Measurements from ENCODE around the gene CYB561. TPM values are rescaled to one million over a fixed set of nuclear protein-coding genes. Genes with fewer than 3 reads are reported as not detected.
A peak's percentile ranks its signal among the peaks of the same experiment; 100 is the strongest.
"Not testable (repeated sequence)": the region's sequence is repeated elsewhere in the genome, so short reads cannot be mapped to it uniquely, and the experiment has no call there.

Gene CYB561
- total RNA-seq, 1 donor from 2014 or later: 74.3 TPM

GRCh38 chr17:63479495-63480184, 33.5 kb upstream of the CYB561 start:
- no peak for DNase-seq (ENCODE audit: low spot score)

DNA sequence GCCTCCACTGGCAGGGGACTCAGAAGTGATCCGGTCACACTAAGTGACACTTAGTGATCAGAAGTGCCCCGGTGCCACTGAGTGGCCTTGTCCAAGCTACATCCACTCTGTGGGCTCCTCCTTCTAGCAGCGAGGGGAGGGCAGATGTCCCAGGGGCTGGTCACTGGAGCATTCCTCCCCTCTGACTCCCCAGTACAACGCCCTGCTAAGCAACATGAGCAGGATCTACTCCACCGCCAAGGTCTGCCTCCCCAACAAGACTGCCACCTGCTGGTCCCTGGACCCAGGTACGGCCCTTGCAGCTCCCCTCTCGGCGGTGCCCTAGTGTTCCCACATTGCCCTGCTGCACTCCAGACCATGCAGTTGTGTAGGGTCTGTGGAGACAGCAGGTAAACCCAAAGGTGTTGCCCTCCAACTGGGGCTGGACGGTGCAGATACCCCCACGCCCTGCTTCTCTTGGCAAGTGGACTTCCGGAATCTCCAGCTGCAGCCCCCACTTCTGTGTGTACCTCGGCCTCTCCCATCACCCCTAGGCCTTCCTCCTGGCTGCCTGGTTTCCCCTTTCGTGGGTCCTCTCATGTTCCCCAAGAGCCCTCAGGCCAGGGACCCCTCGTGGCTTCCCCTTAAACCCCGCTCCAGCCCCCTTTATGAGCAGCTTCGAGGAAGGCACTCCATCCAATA, 32.8 kb upstream of the CYB561 start:
- DNase-seq (ENCODE audit: low spot score): peak; percentile 71

- no peak for DNase-seq (ENCODE audit: low spot score)
Measured at GRCh38 chr17:63477480-63478440, 31.7 kb upstream of the CYB561 start.

GRCh38 chr17:63476854-63477479, 30.9 kb upstream of the CYB561 start, which contains the start of gene ACE:
ACE (plus strand) TSS chr17:63477061; CDS start chr17:63477095, 34 bp downstream.
- DNase-seq (ENCODE audit: low spot score): no peak

DNA sequence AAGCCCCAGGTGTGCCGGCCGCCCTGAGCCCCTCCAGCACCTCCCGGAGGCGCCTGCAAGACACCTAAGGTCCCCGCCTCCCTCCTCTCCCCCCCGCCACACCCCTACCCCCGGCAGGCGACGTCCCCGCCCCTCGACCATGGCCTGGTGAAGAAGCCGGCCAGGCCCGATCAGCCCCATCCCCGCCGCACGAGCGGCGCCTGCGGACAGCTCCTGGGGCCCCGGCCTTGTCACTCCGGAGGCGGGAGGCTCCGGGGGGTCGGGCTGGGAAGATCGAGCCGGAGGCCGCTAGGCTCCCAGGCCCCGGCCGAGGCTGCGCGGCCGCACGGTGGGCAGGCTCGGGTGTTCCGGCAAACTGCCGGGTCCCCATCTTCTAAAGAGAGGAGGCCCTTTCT, 30.4 kb upstream of the CYB561 start:
- DNase-seq (ENCODE audit: low spot score): no peak

- no peak for DNase-seq (ENCODE audit: low spot score)
Measured at GRCh38 chr17:63475491-63476412, 29.6 kb upstream of the CYB561 start.

DNA sequence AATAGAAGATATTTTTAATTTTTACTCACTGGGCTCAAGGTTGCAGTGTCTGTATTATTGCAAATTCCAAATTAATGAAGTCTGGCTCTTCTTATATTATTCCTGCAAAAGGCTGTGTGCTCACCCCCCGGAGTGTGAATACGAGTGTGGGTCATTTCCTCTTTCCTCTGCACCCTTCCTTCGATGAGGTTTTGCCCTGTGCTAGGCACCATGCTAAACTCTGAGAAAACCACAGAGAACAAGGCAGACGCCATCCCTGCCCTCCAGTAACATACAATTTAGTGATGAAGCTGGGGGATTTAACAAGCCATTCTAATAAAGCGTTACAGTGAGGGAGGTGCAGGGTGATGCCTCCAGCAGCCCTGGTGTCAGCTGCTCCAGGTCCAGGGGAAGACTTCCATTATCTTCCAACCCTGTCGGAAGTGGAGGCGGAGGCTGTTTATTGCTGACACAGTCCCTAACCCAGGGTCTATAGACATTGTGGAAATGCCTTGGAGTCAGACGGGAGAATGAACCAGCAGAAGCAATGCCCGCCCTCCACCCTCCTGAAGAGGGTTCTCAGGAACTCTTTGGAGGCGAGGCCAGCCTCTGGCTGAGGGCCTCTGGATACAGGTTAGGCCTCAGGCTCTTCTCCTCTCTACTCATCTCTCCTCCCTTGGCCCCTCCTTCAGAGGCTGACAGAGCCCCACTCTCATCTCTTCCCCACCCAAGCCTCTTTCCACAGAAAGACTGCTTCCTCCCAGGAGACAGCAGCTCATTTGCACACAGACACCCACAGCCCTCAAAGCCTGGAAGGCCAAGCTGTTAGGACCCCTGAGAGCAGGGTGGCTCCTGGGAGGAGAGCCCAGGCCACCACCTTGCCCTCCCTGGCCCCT, 28.7 kb upstream of the CYB561 start:
- DNase-seq (ENCODE audit: low spot score): no peak

DNA sequence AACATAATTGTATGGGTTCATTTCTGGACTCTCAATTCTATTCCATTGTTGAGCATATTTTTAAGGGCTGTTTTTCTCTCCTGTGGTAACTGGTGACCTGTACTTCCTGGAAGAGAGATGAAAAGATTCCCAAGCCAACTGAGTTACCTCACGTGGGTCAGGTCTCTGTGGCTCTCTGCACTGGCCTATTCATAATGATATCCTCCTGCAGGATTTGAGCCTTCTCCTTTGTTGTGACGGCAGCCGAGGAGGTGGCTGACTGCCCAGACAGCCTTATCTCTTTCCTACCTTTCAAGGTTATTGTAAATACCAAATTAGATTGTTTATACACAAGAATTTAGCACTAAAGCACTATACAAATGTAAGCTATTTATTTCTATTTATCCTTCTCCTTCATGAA, 28.1 kb upstream of the CYB561 start:
- DNase-seq (ENCODE audit: low spot score): peak; percentile 78

GRCh38 chr17:63468099-63468498, 22.0 kb upstream of the CYB561 start:
- DNase-seq (ENCODE audit: low spot score): not testable (repeated sequence)

- DNase-seq (ENCODE audit: low spot score): no peak
Measured at GRCh38 chr17:63464691-63465236, 18.7 kb upstream of the CYB561 start.

DNA sequence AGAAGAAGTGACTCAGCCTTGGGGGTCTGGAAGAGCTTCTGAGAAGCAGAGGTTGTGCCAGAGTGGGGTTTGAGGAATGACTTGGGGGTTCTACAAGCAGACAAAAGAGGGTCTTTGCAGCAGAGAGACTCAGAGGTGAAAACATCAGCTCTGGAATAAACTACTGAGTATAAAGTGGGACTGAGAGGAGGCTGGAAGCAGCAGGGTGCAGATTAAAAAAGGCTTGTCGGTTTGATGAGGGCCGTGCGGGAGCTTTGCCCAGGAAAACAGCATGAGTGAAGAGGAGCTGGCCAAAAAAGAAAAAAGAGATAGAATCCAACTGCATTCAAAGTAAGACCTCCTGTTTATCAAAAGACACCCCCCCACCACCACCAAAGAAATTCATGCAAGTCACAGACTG, 17.7 kb upstream of the CYB561 start:
- DNase-seq (ENCODE audit: low spot score): no peak

DNA sequence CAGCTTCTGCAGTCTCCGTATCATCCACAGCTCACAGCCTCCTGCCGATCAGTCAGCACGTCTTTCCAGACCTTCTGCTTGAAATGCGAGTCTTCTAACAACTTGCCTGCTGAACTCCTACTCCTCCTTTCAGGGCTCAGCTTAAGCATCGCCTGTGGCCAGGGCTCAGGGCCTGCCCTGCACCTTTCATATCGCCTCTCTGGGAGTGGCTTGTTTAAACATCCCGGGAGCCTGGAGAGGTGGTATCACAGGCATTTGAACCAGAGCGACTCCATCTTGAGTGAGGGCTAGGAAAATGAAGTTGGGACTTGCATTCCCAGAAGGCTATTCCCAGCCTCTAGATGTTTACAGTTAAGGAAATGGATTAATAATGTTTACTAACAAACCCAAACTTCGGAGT, 13.9 kb upstream of the CYB561 start:
- DNase-seq (ENCODE audit: low spot score): no peak

DNA sequence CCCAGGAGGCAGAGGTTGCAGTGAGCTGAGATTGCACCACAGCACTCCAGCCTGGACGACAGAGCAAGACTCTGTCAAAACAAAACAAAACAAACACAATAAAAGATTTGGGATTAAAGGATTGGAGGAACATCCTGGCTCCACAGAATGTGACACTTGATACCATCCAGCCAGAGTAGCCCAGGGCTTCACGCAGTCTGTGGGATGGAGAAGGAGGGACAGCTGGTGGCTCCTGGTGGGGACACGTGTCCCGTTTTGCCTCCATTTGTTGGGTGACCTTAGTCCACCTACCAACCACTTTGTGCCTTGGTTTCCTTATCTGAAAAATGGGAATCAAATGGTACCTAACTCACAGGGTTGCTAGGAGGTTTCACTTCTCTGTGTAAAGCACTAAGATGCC, 12.4 kb upstream of the CYB561 start:
- DNase-seq (ENCODE audit: low spot score): no peak

- peak; percentile 54 for DNase-seq (ENCODE audit: low spot score)
Measured at GRCh38 chr17:63455417-63455816, 9.3 kb upstream of the CYB561 start.

DNA sequence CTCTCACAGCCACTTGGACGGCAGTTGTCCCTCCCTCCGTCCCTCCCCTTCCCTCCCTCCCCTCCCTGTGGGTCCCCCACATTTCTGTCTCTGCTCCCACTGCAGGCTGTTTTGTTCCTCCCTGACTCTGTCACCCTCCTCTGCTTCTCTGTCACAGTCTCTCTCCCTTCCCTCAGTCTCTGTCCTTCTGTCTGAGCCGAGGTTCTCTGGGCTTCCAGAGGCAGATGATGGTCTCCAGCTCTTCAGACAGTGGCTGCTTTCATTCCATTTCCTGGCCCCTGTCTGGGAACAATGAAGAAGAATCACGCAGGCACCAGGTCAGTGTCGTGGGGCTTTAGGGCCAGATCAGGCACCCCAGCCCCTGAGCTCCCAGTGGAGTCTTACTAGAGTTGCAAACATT, 8.8 kb upstream of the CYB561 start:
- no peak for DNase-seq (ENCODE audit: low spot score)

GRCh38 chr17:63454357-63454756, 8.3 kb upstream of the CYB561 start:
- not testable (repeated sequence) for DNase-seq (ENCODE audit: low spot score)

- no peak for DNase-seq (ENCODE audit: low spot score)
Measured at GRCh38 chr17:63452962-63453551, 7.0 kb upstream of the CYB561 start.

- no peak for DNase-seq (ENCODE audit: low spot score)
Measured at GRCh38 chr17:63452046-63452961, 6.2 kb upstream of the CYB561 start.
